ENCODE results near the gene KDM4B. TPM values are rescaled to one million over a fixed set of nuclear protein-coding genes. Genes with fewer than 3 reads are reported as not detected.

Gene KDM4B
- polyA plus RNA-seq, 1 of the 3 experiments (the other 2 are of a cell fraction), result 12.2 TPM

DNA sequence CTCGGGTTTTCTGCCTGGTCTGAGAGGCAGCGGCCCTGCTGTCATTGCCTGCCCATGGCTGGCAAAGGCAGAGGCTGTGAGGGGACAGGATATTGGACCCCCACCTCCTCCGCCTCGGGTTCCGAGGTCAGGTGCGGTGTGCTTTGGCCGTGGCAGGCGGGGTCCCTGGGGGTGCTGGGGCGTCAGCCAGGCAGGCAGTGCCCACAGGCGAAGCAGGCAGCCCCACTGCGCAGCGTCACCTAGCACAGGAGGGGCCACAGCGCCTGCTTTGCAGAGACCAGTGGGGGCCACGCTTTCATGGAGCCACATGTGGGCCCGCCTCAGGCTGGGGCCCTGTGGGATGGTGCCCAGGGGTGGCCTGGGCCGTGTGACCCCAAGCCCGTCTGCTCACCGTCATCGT lies 96.0 kb downstream of the KDM4B start (continued):
- TF ChIP-seq, protein P1, sequence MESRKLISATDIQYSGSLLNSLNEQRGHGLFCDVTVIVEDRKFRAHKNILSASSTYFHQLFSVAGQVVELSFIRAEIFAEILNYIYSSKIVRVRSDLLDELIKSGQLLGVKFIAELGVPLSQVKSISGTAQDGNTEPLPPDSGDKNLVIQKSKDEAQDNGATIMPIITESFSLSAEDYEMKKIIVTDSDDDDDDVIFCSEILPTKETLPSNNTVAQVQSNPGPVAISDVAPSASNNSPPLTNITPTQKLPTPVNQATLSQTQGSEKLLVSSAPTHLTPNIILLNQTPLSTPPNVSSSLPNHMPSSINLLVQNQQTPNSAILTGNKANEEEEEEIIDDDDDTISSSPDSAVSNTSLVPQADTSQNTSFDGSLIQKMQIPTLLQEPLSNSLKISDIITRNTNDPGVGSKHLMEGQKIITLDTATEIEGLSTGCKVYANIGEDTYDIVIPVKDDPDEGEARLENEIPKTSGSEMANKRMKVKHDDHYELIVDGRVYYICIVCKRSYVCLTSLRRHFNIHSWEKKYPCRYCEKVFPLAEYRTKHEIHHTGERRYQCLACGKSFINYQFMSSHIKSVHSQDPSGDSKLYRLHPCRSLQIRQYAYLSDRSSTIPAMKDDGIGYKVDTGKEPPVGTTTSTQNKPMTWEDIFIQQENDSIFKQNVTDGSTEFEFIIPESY (IDR thresholded peaks at IDR 0.05; ENCODE audit: borderline replicate concordance, low read depth), result no peak
- TF ChIP-seq FOXJ3 (CRISPR knock-in tag; IDR thresholded peaks at IDR 0.05) (no peak), POLR2AphosphoS5 (IDR thresholded peaks at IDR 0.05; ENCODE audit: low read depth, low read length) (no peak)

DNA sequence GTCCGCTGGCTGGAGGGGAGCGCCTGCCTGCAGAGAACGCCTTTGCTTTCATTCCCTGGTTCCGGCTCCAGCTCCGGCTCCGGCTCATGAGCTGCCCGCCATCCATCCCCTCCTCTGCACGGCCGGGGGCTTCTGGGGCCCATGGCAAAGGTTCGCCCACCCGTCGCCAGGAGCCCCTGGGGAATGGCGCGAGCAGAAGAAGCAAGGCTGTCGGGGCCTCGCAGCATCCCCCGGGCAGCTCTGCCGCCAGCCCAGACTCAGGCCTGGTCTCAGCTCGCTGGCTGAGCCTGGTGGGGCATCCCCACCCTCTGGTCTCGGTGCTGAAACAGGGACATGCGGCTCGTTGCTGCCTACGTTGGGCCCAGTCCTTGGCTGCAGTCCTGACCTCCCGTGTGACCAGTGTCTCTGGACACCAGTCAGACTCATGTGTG lies 96.8 kb downstream of the KDM4B start:
- Histone ChIP-seq H3K79me2 (ENCODE audit: insufficient read depth) (peaks cover 3% of the 10 kb centered on the region; the same call in 1 of the 2 replicates), H4K20me1 (ENCODE audit: insufficient read depth) (0 out of 2 replicates have a peak, but pooled peaks cover 10% of the 10 kb centered on the region), H3K4me2 (no peak overlapping the region), H3K4me1 (ENCODE audit: control insufficient read depth in 1 of 2, insufficient read depth in 2 of 2, low read depth in 1 of 2, low read length in 1 of 2) (peaks cover 0 to 8% of the 10 kb centered on the region in 2 experiments; a peak in 1 of 4 replicates), H2AFZ (ENCODE audit: low read depth) (no peak overlapping the region), H3K27ac (ENCODE audit: low read depth in 2 of 2, low read length in 1 of 2) (no peak overlapping the region), H3K9me3 (no peaks in the 10 kb centered on the region), H3K36me3 (replicated peaks in 1 of 2; ENCODE audit: control insufficient read depth in 1 of 2, insufficient read depth in 2 of 2, low read length in 1 of 2) (peaks cover 13 to 20% of the 10 kb centered on the region in 2 experiments), H3K9me2 (no peaks in the 10 kb centered on the region), H3F3A (replicated peaks; ENCODE audit: insufficient read depth) (no peaks in the 10 kb centered on the region), H3K9ac (no peak overlapping the region), H3K27me3 (ENCODE audit: insufficient read depth) (no peaks in the 10 kb centered on the region), H3K4me3 (ENCODE audit: low read depth in 2 of 2, low read length in 1 of 2) (no peak overlapping the region)
- TF ChIP-seq, protein P2, sequence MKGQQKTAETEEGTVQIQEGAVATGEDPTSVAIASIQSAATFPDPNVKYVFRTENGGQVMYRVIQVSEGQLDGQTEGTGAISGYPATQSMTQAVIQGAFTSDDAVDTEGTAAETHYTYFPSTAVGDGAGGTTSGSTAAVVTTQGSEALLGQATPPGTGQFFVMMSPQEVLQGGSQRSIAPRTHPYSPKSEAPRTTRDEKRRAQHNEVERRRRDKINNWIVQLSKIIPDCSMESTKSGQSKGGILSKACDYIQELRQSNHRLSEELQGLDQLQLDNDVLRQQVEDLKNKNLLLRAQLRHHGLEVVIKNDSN (IDR thresholded peaks at IDR 0.05; ENCODE audit: borderline replicate concordance, low read depth), result no peak
- ChIA-PET CTCF (interaction anchor here (0.6 to 1.4 kb wide), 2 partner anchors 17 to 242 kb away, joined by 4 to 6 read pairs; no protein-coding TSS in a partner anchor), POLR2A (no interaction called here)
- no peak for DNase-seq
- 92% methylated on average over 11 of the region's 24 CpGs for WGBS (ENCODE audit: low lambda C conversion rate)

DNA sequence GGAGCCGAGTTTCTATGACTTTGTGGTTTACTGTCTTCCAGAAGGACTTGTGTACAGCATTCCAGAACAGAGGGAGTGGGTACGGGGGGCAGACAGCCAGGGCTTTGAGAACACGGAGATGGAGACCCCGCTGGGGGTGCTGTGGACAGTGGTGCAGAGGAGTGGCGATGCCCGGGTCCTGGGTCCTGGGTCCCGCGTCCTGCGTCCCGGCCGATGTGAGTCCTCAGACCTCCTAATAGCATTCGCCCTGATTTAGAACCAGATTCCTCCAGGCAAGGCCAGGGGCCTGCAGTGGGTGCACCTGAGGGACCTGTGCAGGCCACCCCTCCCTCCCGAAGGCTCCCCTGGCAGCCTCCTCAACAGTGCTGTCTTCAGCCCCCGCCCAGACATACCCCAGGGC lies 97.9 kb downstream of the KDM4B start:
- H3K36me3 ChIP-seq (replicated peaks in 1 of 2; ENCODE audit: control insufficient read depth in 1 of 2, insufficient read depth in 2 of 2, low read length in 1 of 2), result peaks cover 13 to 20% of the 10 kb centered on the region in 2 experiments
- 0 out of 2 replicates have a peak, but pooled peaks cover 10% of the 10 kb centered on the region for H4K20me1 ChIP-seq (ENCODE audit: insufficient read depth)
- ChIA-PET CTCF (interaction anchor here (0.5 to 1.4 kb wide), 3 partner anchors 18 to 299 kb away, joined by 3 to 6 read pairs (median 3); no protein-coding TSS in a partner anchor), POLR2A (no interaction called here)
- 0 out of 2 replicates have a peak, but pooled peaks cover 3% of the 10 kb centered on the region for H3K79me2 ChIP-seq (ENCODE audit: insufficient read depth)
- no peaks in the 10 kb centered on the region for H3K27me3 ChIP-seq (ENCODE audit: insufficient read depth)
- no peak overlapping the region for H3K4me2 ChIP-seq
- H3K4me1 ChIP-seq (ENCODE audit: control insufficient read depth in 1 of 2, insufficient read depth in 2 of 2, low read depth in 1 of 2, low read length in 1 of 2), result peaks cover 0 to 8% of the 10 kb centered on the region in 2 experiments; a peak in 1 of 4 replicates
- DNase-seq, result no peak
- no peaks in the 10 kb centered on the region for H3K9me3 ChIP-seq
- H3F3A ChIP-seq (replicated peaks; ENCODE audit: insufficient read depth), result no peaks in the 10 kb centered on the region
- no peak overlapping the region for H3K4me3 ChIP-seq (ENCODE audit: low read depth in 2 of 2, low read length in 1 of 2)
- H3K27ac ChIP-seq (ENCODE audit: low read depth in 2 of 2, low read length in 1 of 2), result no peak overlapping the region
- H2AFZ ChIP-seq (ENCODE audit: low read depth), result no peak overlapping the region
- no peak overlapping the region for H3K9ac ChIP-seq
- WGBS (ENCODE audit: low lambda C conversion rate), result 91% methylated on average over 8 of the region's 14 CpGs
- H3K9me2 ChIP-seq, result no peaks in the 10 kb centered on the region
- TF ChIP-seq RAD21 (IDR thresholded peaks at IDR 0.05; ENCODE audit: low read length) (no peak), TAF1 (IDR thresholded peaks at IDR 0.05; ENCODE audit: borderline replicate concordance, low read depth, low read length) (no peak), TEAD4 (IDR thresholded peaks at IDR 0.05; ENCODE audit: borderline replicate concordance, insufficient read depth) (no peak), EP300 (IDR thresholded peaks at IDR 0.05; ENCODE audit: borderline replicate concordance in 1 of 2, low read depth in 1 of 2, low read length in 1 of 2) (no peak), NRF1 (IDR thresholded peaks at IDR 0.05; ENCODE audit: low read depth, low read length) (no peak), RFX5 (IDR thresholded peaks at IDR 0.05; ENCODE audit: low read length) (no peak), FOXJ3 (CRISPR knock-in tag; IDR thresholded peaks at IDR 0.05) (no peak), EZH2phosphoT487 (IDR thresholded peaks at IDR 0.05; ENCODE audit: borderline replicate concordance, low read depth) (no peak), CHD2 (IDR thresholded peaks at IDR 0.05; ENCODE audit: low read length, partially characterized antibody) (no peak), ELF1 (IDR thresholded peaks at IDR 0.05) (no peak), YY1 (IDR thresholded peaks at IDR 0.05; ENCODE audit: low read depth) (no peak), POLR2AphosphoS5 (IDR thresholded peaks at IDR 0.05; ENCODE audit: low read depth, low read length) (no peak), FOXM1 (IDR thresholded peaks at IDR 0.05; ENCODE audit: low read depth) (no peak)
- TF ChIP-seq, protein P3, sequence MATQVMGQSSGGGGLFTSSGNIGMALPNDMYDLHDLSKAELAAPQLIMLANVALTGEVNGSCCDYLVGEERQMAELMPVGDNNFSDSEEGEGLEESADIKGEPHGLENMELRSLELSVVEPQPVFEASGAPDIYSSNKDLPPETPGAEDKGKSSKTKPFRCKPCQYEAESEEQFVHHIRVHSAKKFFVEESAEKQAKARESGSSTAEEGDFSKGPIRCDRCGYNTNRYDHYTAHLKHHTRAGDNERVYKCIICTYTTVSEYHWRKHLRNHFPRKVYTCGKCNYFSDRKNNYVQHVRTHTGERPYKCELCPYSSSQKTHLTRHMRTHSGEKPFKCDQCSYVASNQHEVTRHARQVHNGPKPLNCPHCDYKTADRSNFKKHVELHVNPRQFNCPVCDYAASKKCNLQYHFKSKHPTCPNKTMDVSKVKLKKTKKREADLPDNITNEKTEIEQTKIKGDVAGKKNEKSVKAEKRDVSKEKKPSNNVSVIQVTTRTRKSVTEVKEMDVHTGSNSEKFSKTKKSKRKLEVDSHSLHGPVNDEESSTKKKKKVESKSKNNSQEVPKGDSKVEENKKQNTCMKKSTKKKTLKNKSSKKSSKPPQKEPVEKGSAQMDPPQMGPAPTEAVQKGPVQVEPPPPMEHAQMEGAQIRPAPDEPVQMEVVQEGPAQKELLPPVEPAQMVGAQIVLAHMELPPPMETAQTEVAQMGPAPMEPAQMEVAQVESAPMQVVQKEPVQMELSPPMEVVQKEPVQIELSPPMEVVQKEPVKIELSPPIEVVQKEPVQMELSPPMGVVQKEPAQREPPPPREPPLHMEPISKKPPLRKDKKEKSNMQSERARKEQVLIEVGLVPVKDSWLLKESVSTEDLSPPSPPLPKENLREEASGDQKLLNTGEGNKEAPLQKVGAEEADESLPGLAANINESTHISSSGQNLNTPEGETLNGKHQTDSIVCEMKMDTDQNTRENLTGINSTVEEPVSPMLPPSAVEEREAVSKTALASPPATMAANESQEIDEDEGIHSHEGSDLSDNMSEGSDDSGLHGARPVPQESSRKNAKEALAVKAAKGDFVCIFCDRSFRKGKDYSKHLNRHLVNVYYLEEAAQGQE (IDR thresholded peaks at IDR 0.05; ENCODE audit: low read depth, low read length), result no peak
- TF ChIP-seq, protein P1 (IDR thresholded peaks at IDR 0.05; ENCODE audit: borderline replicate concordance, low read depth), result no peak
